Activated CD4-positive, CD25-positive, alpha-beta regulatory T cell treated with anti-CD3 and anti-CD28 coated beads, Interleukin-2, amount 50 U/mL, for 72 hours (primary cell): Measurements from ENCODE around the gene DIPK1B.
A peak's percentile ranks its signal among the peaks of the same experiment; 100 is the strongest.

Experiments
- DNase-seq: peaks from one replicate; pipeline ENCODE4 v3.0.0; 2021

The DIPK1B gene

DNA sequence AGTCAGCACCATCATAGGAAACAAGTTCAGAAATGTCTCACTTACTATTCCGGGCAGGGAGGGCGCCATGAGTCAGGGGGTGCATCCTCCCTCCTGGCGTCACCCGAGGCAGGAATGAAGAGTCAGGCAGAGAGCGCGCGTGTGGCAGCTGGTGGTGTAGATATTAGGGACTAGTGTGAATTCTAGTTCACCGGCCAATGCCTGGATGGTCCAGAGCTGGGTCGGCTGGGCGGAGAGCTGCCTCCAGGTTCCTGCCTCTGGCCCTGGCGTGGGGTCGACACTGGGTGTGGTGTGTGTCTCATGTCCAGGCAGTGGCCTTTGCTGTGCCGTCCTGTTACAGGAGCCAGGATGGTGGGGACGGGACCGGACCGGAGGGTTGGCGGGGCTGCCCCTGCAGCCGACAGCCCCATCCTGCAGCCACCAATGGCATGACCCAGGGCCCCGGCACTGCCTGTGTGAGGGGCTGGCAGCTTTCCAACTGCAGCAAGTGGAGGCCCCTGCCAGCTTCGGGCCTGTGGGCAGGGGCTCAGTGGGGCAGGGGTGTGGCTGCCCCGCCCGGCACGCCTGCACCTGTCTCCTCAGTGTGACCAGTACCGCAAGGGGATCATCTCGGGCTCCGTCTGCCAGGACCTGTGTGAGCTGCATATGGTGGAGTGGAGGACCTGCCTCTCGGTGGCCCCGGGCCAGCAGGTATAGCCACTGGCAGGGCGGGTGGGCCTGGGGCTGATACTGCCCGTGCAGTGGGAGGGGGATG is 9.1 kb downstream of the DIPK1B start:
- DNase-seq = no peak

DNA sequence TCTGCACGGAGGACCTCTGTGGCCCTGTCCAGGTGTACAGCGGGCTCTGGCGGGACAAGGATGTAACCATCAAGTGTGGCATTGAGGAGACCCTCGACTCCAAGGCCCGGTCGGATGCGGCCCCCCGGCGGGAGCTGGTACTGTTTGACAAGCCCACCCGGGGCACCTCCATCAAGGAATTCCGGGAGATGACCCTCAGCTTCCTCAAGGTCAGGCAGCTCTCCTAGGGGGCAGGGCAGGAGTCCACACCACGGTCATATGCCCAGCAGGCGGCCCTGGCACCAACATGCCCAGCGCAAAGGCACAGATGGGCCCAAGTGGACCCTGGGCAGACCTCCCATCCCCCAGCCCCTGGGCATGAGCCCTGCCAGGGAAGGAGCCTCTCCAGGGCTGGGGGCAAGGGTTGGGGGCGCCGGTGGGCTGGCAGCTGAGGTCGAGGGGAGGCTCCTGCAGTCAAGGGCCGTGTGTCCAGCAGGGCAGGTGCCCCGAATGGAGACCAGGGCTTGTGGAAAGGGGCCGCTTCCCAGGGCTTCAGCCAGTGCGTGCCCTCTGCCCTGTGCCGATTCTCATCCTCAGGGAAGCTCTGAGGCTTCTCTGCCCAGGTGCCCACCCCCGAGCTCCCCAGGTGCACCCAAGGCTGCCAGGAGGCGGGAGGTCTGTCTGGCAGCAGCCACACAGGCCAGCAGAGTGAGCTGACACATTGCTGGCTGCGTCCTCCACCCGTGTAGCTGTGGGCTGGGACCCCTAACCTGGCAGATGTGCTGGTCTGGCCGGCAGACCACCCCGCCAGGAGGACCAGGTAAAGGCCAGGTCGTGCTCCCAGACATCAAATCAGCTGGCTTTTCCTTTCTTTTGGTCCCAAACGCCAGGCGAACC is 10.0 kb downstream of the DIPK1B start:
- no peak for DNase-seq

DNA sequence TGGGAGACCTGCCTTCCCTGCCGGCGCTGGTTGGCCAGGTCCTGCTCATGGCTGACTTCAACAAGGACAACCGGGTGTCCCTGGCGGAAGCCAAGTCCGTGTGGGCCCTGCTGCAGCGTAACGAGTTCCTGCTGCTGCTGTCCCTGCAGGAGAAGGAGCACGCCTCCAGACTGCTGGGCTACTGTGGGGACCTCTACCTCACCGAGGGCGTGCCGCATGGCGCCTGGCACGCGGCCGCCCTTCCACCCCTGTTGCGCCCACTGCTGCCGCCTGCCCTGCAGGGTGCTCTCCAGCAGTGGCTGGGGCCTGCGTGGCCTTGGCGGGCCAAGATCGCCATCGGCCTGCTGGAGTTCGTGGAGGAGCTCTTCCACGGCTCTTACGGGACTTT is 10.6 kb downstream of the DIPK1B start:
- no peak for DNase-seq

DNA sequence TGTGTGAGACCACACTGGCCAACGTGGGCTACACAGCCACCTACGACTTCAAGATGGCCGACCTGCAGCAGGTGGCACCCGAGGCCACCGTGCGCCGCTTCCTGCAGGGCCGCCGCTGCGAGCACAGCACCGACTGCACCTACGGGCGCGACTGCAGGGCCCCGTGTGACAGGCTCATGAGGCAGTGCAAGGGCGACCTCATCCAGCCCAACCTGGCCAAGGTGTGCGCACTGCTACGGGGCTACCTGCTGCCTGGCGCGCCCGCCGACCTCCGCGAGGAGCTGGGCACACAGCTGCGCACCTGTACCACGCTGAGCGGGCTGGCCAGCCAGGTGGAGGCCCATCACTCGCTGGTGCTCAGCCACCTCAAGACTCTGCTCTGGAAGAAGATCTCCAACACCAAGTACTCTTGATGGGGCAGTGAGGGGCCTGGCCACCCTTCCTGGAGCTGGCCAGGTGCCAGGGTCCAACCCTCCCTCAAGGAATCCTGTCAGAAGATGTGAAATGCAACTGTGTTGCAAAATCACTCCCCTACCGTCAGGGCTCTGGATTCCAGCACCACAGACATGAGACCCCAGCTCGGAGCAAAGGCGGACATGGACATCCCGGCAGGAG is 11.1 kb downstream of the DIPK1B start:
- DNase-seq = no peak

DNA sequence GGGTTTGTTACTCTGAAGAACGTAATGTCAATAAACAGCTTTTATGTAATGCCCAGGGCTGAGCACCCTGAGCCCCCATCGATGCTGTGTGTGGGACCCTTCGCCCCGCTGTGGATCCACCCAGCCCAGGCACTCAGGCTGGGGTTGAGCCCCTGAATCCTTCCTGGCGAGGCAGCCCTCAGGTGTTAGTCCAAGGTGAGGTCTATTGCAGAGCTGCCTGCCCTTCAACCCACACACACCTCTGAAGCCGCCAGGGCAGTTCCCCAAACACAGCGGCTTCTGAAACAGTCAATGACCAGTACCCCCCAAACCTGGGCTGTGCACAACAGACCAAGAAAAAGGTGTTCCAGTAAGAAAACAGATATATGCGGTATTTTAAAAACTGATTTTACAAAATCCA is 11.6 kb downstream of the DIPK1B start:
- DNase-seq = no peak

DNA sequence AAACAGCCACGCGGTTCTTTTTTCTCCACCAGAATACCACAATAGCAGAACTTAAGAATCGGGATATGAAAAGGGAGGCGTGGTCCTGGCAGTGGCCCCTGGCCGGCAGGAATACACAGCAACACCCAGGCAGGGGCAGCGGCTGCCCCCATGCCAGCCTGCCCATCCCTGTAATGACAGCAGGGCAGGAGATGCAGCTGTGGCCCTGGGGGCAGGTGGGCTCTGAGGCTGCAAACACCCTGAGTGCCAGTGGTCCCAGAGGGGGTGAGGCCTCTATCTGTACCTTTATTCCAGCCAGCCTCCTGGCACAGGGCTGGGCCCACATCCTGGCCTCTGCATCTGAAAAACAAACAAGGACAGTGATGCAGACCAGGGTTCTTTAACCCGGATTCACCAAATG is 12.4 kb downstream of the DIPK1B start:
- no peak for DNase-seq

DNA sequence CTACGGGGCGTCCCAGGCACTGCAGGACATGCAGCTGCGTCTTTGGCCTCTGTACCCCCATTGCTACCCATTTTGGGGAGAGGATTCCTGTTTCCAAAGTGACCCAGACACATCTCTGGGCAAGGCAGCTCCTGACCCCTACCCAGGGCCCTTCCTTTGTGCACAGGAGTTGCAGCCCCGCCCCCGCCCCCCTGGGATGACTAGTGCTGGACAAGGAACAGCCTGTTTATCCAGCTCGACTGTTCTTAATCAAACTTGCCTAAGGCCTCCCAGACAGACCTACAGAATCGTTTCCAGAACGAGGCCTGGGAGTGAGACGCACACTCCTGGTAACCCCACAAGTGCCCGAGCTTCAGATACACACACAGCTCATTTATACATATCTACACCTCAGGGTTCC is 13.2 kb downstream of the DIPK1B start:
- no peak for DNase-seq

DNA sequence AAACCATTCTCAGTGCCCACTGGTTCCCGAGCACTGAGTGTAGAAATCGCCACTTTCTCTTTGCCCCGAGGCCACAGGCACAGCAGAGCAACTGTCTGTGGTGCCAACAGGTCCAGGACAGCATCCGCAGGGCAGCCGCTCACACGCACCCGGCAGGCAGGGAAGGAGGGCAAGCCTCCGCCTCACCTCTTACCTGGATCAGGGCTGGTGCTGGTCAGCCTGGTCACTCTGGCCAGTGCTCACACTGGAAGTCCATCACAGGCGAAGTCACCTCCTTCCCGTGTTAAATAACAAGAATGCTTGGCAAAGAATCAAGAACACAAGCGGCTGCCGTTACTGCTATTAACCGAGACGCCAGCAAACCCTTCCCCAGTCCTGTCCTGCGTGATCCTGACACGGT is 13.7 kb downstream of the DIPK1B start:
- DNase-seq = no peak

DNA sequence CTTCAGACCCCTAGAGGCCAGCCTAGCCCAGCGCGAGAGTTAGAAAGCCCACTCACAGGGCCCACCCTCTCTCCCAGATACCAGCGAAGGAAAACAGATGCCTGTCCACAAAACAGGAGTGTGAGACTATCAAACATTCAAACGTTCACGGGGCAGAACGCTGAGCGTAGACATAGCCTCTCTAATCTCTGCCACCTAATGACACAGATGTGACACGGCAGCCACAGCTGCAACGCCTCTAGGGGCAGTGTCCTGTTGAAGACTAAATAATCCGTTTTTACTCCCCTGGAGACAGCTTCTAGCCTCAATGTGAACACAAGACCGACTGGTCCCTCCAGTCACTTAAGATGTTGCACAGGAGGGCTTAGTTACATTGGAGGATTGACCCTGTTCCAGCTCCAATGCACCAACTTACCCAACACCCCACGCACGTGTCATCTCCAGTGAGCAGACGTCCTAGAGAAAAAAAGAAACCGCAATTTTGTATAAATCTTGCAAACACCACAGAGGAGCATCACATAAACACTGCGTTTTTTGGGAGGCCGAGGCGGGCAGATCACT is 14.3 kb downstream of the DIPK1B start:
- DNase-seq = no peak

DNA sequence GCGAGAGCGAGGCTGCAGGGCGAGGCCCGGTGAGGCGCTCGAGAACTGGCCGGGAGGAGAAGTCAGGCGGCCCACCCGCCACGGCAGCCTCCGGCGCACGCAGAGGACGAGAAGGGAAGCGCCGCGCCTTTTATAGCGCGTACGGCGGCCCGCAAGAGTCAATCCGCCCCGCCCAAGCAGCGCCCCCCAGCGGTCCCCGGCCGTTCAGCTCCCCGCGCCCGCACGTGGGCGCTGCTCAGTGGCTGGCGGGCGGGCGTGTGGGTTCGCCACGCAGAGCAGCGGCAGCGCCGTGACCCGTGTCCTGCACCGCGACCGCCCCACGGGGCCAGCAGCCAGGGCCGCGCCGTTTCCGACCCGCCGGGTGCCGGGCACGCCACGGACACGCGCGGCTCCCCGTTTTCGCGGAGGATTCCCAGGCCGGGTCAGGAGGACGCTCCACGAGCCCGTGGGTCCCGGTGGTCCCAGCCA is 15.7 kb downstream of the DIPK1B start:
- peak; percentile 97 for DNase-seq

DNA sequence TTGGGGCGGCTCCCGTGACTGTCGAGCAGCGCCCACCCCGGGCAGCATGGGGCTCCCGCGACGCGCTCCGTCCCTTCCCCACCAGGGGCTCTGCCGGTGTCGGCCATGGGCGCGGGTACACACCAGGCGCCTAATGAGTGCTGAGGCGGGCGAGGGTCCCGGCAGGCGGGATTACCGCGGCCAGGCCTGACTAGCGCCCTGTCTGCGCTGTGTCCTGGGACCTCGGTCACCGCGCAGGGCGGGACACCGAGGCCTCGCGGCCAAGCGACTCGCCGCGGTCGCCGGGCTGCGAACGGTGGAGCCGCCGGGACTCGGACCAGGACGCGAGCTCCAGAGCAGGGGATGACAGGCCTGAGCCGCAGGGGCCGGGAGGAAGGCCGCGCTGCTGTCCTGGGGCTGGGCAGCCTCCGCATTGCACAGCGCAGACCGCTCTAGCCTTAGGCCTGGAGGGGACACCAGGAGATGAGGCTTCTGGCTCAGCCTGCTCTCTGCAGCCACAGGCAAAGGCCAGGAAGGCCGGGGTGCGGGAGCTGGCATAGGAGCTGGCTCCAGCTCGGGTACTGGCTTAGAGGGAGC is 16.3 kb downstream of the DIPK1B start:
- peak; percentile 46 for DNase-seq

DNA sequence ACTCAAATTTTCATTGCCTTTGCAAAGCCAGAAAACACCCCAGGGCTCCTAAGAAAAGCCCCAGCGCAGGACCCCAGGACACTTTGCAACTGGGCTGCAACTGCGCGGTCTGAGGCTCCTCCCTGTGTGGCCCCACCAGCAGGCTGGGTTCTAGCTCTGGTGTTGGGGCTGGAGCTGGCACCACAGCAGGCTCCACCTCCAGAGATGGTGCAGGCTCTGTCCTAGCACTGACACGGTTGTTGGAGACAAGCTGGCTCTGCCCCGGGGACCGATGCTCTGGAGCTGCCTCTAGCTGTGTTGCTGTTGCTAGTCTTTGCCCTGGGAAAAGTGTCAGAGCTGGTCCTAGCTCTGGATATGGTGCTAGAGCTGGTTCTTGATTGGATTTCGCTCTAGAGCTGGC is 16.8 kb downstream of the DIPK1B start:
- no peak for DNase-seq

DNA sequence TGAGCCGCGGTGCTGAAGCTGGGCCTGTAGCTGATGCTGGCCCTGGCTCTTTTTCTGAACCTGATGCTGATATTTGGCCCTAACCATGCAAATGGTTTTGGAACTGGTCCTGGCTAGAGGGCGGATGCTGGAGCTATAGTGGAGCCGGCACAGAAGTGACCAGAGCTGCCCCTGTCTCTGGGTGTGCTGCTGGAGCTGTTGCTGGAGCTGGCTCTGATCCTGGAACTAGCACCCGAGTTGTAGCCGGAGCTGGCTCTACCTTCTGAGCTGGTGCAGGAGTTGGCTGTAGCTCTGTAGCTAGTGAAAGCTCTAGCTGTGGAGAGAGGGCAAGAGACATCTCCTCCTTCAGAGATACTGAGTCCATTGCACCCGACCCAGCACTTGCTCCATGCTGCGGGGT is 17.6 kb downstream of the DIPK1B start:
- no peak for DNase-seq

DNA sequence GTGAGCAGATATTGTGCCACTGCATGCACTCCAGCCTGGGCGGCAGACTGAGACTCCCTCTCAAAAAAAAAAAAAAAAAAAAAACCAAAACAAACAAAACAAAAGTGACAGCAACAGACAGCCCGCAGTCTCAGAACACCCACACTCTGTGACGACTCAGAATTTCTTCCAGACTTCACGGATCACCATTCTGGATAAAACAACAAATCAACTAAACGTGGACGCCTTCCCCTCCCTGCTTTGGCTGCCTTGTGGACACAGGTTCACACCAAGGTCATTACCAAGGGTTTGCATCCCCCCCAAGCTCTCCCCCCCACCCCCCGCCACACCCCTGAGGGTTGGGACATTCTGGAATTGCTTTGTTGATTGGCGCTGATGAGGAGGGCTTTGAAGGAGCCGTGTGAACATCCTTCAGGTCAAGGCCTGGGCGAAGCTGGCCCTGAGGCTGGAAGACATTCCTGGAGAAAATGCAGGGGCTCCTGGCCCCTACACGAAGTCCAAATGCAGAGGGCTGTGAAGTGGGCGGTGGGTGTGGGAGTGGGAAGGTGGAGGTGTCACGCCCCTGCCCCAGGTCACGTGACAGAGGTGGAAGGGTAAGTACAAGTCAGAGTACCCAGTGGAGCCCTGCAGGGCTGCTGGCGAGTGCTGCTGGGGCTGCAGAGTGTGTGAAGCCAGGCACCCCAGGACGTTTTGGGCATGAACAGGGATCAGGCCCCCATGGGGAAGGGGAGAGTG is 20.2 kb downstream of the DIPK1B start:
- no peak for DNase-seq

DNA sequence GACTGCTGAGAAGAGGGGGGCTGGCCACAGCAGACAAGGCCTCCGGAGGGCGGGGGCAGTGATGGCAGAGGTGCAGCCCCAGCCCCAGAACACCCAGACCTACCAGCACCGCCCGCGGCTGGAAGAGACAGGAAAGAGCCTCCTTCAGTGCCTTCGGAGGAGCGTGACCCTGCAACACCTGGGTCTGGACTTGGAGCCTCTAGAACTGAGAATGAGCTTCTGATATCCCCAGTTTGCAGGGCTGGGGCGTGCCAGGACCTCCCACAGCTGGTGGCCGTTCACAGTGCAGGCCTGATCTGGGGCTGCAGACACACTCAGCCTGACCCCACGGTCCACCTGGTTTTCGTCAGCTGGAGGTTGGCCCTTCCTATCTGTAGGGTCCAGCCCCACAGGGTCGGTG is 21.2 kb downstream of the DIPK1B start:
- DNase-seq = no peak

DNA sequence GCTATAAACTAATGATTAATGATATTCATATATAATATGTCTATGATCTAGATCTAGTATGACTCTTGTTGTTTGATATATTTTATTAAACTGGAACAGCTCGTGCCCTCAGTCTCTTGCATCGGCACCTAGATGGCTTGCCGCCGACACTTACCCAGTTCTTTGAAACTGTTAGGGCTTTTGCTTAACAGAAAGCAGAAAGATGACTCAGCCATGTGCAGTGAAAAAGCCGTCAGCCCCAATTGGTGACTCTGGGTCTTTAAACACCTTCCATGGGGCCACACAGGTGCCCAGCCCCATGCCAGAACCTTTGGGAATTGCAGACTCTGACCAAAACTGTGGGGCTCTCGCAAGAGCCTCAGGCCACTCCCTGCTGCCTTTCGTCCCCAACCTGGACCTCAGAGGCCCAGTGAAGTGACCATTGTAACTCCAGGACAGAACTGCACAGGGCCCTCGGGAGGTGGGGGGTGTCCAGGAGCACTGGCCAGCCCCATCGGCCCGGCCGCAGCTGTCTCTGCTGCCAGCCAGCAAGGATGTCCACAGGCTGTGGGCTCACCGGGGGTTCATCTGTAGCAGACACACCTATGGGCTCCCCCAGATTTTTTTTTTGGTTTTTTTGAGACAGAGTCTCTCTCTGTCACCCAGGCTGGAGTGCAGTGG is 22.6 kb downstream of the DIPK1B start:
- DNase-seq = no peak

DNA sequence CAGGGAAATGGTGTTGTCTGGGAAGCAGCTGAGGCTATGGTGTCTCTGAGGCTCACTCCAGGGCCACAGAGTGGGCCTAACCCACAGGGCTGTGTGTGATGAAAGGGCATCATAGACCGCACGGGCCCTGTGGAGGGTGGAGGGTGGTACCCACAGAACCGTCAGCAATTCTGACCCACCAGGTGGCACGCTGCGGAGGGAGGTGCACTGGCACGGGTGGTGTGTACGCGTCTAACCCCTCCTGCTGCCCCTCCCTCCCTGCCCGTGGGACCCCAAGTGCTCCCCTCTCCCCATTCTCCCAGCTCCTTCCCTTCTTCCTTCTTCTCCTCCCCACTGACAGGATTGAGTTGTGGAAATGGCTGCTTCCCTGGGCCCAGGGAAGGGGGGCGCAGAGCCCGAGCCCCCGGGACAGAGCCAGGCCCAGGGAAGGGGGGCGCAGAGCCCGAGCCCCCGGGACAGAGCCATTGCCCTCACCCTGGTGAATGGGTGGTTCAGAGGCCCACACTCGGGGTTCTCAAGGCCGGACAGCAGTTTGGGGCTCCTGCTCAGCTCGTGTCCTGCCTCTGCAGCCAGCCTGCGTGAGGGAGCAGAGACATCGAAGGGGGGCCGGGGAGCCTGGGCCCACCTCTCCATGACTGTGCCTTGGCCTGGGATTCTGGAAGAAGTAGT is 23.6 kb downstream of the DIPK1B start:
- DNase-seq = no peak

DNA sequence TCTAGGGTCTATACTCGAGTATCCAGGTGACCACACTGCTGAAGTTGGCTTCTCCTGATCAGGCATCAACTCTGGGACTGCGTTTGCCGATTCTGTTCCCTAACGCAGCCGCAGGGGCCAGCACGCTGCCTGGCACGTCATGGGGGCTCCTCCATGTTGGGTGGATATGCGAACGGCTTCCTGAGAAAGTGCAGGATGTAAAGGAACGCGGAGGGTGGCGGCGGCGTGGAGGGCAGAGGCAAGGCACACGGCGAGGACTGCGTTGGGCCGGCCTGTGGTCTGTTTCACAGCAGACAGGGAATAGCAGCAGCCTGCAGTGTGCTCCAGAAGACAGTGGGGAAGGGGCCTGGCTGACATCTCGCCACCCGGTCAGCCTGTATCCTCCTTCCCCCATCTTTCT is 26.6 kb downstream of the DIPK1B start:
- DNase-seq = no peak

DNA sequence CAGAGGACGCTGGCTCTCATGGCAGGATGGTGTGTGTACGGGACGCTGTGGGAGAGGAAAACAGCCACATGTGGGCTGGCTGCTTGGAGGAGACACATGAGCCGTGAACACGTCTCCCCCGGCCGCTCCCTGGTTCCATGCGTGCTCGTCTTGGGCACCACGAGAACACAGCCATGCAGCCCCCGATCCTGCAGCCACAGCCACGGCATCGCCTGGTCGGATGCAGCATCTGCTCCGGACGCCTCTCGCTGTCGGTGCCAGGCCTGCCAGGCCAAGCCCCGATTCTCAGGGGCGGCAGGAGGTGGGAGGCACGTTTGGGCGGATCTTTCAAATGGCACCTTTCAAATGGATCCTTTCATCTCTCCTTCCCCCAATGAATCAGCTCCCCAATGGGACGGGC is 27.1 kb downstream of the DIPK1B start:
- DNase-seq = no peak

DNA sequence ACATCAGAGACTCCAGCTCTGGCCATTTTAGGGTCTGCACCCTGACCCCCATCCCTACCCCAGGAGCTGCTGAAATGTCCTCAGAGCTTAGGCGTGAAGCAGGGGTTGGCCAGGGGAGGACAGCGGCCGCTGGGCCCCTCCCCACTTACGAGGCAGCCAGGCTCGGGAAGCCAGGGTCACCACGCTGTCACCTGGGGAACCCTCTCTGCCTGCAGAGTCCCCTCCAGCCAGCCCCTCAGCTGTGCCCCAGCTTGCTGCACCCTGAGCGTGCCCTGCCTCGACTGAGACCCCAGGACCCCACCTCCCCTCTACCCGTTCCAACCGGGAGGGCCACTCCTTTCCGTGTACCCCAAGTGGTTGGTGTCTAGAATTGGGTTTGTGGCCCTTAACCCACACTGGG is 27.7 kb downstream of the DIPK1B start:
- DNase-seq = no peak

DNA sequence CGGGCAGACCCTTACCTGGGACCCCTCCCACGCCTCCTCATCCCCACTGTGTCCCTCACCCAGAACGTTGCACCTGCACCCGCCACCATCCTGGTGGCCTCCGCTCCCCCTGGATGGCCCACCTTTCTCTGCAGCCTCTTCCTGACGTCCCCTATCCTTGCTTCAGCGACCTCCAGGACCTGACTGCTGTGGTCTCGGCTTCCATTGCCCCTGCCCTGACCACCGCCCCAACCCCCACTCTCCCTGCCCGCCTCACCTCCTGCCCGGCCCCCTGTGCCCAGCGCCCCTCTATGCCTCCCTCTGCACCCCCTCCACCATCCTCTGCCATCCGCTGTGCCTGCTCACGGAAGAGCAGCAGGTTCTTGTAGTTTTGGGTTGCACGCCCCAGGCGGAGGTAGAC is 28.1 kb downstream of the DIPK1B start:
- no peak for DNase-seq
